ENCODE data around the gene TSPAN31. TPM values are rescaled to one million over a fixed set of nuclear protein-coding genes. Genes with fewer than 3 reads are reported as not detected.

The TSPAN31 gene
- total and polyA plus RNA-seq, 10 donors, result 16.9 to 93.1 (median 29.0) TPM

- no peaks in the 10 kb centered on the region for H3K27me3 ChIP-seq (replicated peaks in 1 of 7)
- peaks cover 0 to 13% (median 0%) of the 10 kb centered on the region in 6 donors for H3K4me1 ChIP-seq
- H3K9me3 ChIP-seq, result no peaks in the 10 kb centered on the region
- no peak overlapping the region for H3K4me3 ChIP-seq
- intact Hi-C loops (cut with DNase I; ENCODE audit: low total_unique reads), result no loop called here
- TF ChIP-seq POLR2AphosphoS5 (IDR thresholded peaks at IDR 0.05) (peak in 2 of 3 donors; percentile 4 to 13), POLR2A (IDR thresholded peaks at IDR 0.05) (no peak)
- TF ChIP-seq, protein P1, sequence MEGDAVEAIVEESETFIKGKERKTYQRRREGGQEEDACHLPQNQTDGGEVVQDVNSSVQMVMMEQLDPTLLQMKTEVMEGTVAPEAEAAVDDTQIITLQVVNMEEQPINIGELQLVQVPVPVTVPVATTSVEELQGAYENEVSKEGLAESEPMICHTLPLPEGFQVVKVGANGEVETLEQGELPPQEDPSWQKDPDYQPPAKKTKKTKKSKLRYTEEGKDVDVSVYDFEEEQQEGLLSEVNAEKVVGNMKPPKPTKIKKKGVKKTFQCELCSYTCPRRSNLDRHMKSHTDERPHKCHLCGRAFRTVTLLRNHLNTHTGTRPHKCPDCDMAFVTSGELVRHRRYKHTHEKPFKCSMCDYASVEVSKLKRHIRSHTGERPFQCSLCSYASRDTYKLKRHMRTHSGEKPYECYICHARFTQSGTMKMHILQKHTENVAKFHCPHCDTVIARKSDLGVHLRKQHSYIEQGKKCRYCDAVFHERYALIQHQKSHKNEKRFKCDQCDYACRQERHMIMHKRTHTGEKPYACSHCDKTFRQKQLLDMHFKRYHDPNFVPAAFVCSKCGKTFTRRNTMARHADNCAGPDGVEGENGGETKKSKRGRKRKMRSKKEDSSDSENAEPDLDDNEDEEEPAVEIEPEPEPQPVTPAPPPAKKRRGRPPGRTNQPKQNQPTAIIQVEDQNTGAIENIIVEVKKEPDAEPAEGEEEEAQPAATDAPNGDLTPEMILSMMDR (IDR thresholded peaks at IDR 0.05 in 8 of 11, conservative IDR thresholded peaks at IDR 0.05 in 3 of 11), result no peak
- no peak overlapping the region for H3K27ac ChIP-seq
- DNase-seq, result no peak
- WGBS, 5 donors, result 93 to 98% (median 96%) methylated on average over 15 of the region's 15 CpGs
- peaks cover 3 to 84% (median 77%) of the 10 kb centered on the region in 6 donors for H3K36me3 ChIP-seq
These were observed 26.0 kb upstream of the TSPAN31 start for GRCh38 chr12:57718641-57719528.

DNA sequence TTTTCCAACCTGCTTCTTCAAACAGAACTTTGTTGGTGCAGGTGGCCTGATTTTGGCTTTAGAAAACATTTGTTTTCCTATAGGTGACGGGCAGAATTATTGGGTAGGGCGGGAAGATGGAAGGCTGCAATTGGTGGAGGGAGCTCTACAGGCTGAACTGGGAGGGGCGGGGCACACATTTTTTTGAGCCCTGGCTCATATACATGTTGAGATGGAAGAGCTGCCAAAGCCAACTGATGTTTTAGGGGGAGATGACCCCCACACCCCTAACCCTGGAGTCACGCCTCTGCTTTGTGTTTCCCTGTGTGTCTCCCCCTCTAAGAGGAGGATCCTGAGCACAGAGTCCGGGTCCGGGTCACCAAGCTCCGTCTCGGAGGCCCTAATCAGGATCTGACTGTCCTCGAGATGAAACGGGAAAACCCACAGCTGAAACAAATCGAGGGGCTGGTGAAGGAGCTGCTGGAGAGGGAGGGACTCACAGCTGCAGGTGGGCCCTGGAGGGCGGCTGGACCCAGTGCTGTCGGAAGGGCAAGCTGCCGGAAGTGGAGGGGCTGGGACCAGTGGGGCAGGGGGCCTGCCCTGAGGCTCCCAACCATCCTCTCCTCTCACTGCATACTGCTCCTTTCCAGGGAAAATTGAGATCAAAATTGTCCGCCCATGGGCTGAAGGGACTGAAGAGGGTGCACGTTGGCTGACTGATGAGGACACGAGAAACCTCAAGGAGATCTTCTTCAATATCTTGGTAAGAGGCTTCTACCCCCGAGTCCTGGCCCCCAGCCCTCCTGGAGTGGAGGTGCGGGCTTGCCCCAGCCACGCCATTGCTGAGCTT is 24.8 kb upstream of the TSPAN31 start:
- H3K4me3 ChIP-seq, result no peak overlapping the region
- no peak for DNase-seq
- no peak overlapping the region for H3K27ac ChIP-seq
- 92 to 97% (median 93%) methylated on average over 20 of the region's 20 CpGs for WGBS, 5 donors
- no peaks in the 10 kb centered on the region for H3K9me3 ChIP-seq
- H3K36me3 ChIP-seq, result peaks cover 3 to 73% (median 70%) of the 10 kb centered on the region in 6 donors
- peaks cover 0 to 18% (median 1%) of the 10 kb centered on the region in 6 donors for H3K4me1 ChIP-seq
- TF ChIP-seq POLR2A (IDR thresholded peaks at IDR 0.05), result no peak
- TF ChIP-seq, protein P1 (IDR thresholded peaks at IDR 0.05 in 8 of 11, conservative IDR thresholded peaks at IDR 0.05 in 3 of 11), result no peak
- peak in 1 of 3 donors; percentile 48 for TF ChIP-seq POLR2AphosphoS5 (IDR thresholded peaks at IDR 0.05)
- intact Hi-C loops (cut with DNase I; ENCODE audit: low total_unique reads), result no loop called here
- no peaks in the 10 kb centered on the region for H3K27me3 ChIP-seq (replicated peaks in 1 of 7)

DNA sequence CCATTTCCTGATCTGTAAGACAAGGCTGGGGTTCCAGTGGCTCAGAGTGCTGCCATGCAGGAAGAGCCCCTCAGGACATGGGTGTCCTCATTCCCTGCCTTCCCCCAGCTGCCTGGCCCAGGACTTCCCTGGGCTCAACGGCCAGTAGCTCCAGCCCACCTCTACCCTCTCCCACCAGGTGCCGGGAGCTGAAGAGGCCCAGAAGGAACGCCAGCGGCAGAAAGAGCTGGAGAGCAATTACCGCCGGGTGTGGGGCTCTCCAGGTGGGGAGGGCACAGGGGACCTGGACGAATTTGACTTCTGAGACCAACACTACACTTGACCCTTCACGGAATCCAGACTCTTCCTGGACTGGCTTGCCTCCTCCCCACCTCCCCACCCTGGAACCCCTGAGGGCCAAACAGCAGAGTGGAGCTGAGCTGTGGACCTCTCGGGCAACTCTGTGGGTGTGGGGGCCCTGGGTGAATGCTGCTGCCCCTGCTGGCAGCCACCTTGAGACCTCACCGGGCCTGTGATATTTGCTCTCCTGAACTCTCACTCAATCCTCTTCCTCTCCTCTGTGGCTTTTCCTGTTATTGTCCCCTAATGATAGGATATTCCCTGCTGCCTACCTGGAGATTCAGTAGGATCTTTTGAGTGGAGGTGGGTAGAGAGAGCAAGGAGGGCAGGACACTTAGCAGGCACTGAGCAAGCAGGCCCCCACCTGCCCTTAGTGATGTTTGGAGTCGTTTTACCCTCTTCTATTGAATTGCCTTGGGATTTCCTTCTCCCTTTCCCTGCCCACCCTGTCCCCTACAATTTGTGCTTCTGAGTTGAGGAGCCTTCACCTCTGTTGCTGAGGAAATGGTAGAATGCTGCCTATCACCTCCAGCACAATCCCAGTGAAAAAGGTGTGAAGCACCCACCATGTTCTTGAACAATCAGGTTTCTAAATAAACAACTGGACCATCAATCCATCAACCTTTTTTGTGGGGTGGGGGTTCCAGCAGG is 23.9 kb upstream of the TSPAN31 start:
- Histone ChIP-seq H3K36me3 (peaks cover 1 to 67% (median 62%) of the 10 kb centered on the region in 6 donors), H3K27me3 (replicated peaks in 1 of 7) (no peaks in the 10 kb centered on the region), H3K4me1 (peaks cover 0 to 18% (median 6%) of the 10 kb centered on the region in 6 donors), H3K4me3 (no peak overlapping the region), H3K9me3 (no peaks in the 10 kb centered on the region), H3K27ac (no peak overlapping the region)
- no peak for DNase-seq
- 86 to 94% (median 90%) methylated on average over 9 to 11 of the region's 11 CpGs for WGBS, 5 donors
- TF ChIP-seq POLR2AphosphoS5 (IDR thresholded peaks at IDR 0.05), result peak; percentile 17 to 70 (median 39)
- TF ChIP-seq, protein P1 (IDR thresholded peaks at IDR 0.05 in 8 of 11, conservative IDR thresholded peaks at IDR 0.05 in 3 of 11), result no peak
- intact Hi-C loops (cut with DNase I; ENCODE audit: low total_unique reads), result no loop called here

Data from spleen (tissue), 11 donors.